Heart left ventricle (tissue), 16 donors: ENCODE data around the gene TMEM126B. TPM values are rescaled to one million over a fixed set of nuclear protein-coding genes. Genes with fewer than 3 reads are reported as not detected.
A peak's percentile ranks its signal among the peaks of the same experiment; 100 is the strongest.

ENCODE experiments used
- ATAC-seq, 4 donors: fragments of 200-7000 bp; cut with Tn5 transposase; one replicate each; pipeline ENCODE4 v1.9.1; 2020 to 2022; ENCODE audit warnings: moderate library complexity in 4 of 4, mild to moderate bottlenecking in 3 of 4, moderate number of reproducible peaks in 1 of 4
- DNase-seq, 5 donors: peaks; one replicate each; pipeline ENCODE4 v3.0.0-alpha.2; 2020
- H3K27ac ChIP-seq, 12 donors: fragments of 200-600 bp; sonication (generic) in 4 of 12; one replicate each; pipeline versions ENCODE4 v1.5.0 to v1.8.0; 2016 to 2022; ENCODE audit warnings: mild to moderate bottlenecking in 2 of 12
- H3K27me3 ChIP-seq, 9 donors: fragments of 200-600 bp; sonication (generic) in 2 of 9; one replicate each; pipeline versions ENCODE4 v1.5.1 to v1.8.0; 2016 to 2022; ENCODE audit warnings: mild to moderate bottlenecking in 3 of 9
- H3K36me3 ChIP-seq, 9 donors: fragments of 200-600 bp; sonication (generic) in 2 of 9; one replicate each; pipeline versions ENCODE4 v1.5.0 to v1.8.0; 2018 to 2022; ENCODE audit warnings: mild to moderate bottlenecking in 2 of 9
- H3K4me1 ChIP-seq, 12 donors: fragments of 200-600 bp; sonication (generic) in 4 of 12; one replicate each; pipeline versions ENCODE4 v1.5.0 to v1.8.0; 2016 to 2022; ENCODE audit warnings: mild to moderate bottlenecking in 3 of 12
- H3K4me3 ChIP-seq, 12 donors: fragments of 200-600 bp; sonication (generic) in 4 of 12; one replicate each; pipeline versions ENCODE4 v1.5.0 to v1.8.0; 2017 to 2022; ENCODE audit warnings: mild to moderate bottlenecking in 9 of 12, moderate library complexity in 4 of 12
- H3K9me3 ChIP-seq, 12 donors: fragments of 200-600 bp; sonication (generic) in 4 of 12; one replicate each; pipeline versions ENCODE4 v1.5.0 to v1.8.0; 2016 to 2022; ENCODE audit warnings: mild to moderate bottlenecking in 1 of 12
- POLR2A ChIP-seq, 2 donors: fragments of 450-650 bp; IDR thresholded peaks; one replicate each; pipeline ENCODE4 v1.6.1; 2017; ENCODE audit warnings: antibody characterized with exemption in 2 of 2, mild to moderate bottlenecking in 2 of 2, moderate library complexity in 2 of 2
- WGBS, 4 donors: extraction: QIAGEN DNeasy Blood & Tissue Kit in 2 of 4; methylation state at CpG; one replicate each; pipeline versions ENCODE4 v1.1.5 to v1.1.7; 2013 to 2018; 5-methylcytosine and 5-hydroxymethylcytosine counted together
- intact Hi-C, 10 donors: fragments of 100-400 bp; cut with DNase I; formaldehyde crosslinking; loops; one replicate each; pipeline versions ENCODE4 v1.11.1 to v1.14.2; 2022
- polyA plus RNA-seq, 2 donors: library from polyadenylated mRNA; stranded (reverse); fragments of 200-250 nt; gene quantifications; one replicate each; pipeline ENCODE4 v1.2.3, GENCODE V29; 2013
- total RNA-seq, 9 donors: library from RNA; depleted of rRNA in 2 of 9; stranded (reverse); fragments of >200 nt in 2 of 9; fragmentation: NEBNext Ultra II Directional in 3 of 9; extraction: Animal tissue kit (Norgen Biotek cat#: 25700) in 3 of 9; gene quantifications; one replicate each; pipeline versions ENCODE4 v1.1.0 to v1.2.4, GENCODE V29; 2016 to 2023
- TF ChIP-seq, protein P1 (sequence below), 12 donors: fragments of 200-600 bp; sonication (generic) in 4 of 12; IDR thresholded peaks; one replicate each; pipeline versions ENCODE4 v1.5.0 to v1.8.0; 2018 to 2022; ENCODE audit warnings: antibody characterized with exemption in 12 of 12, mild to moderate bottlenecking in 5 of 12
- donor health status: ischemic (EF 13 %, LVEDD 7.1; RV severe dilation, severe dysfunction).
- donor health status: healthy with polysubstance abuse.
- donor health status: DM: no; HTN: yes; CAD: no.
- donor health status: DM: no; HTN: no; CAD: no.
- donor health status: ischemic (EF 25% LVEDD 6.9; RV normal size, moderate dysfunction).
- donor health status: ischemic (EF 25% LVEDD 5.7; RV mildly dilated, moderate dysfunction).
- donor health status: healthy.
- donor health status: DM: yes; HTN: yes; CAD: no.
- donor health status: ischemic (EF 35%, LVEDD 5.7; RV mildly dilated, moderate dysfunction).
- donor health status: nonischemic (EF 11% LVEDD 7.7; RV severe dilation, severe dysfunction).
- donor health status: DM: yes; HTN: yes; CAD: no.
- donor health status: PGD.
- donor health status: ischemic (EF 29% LVEDD 5.4; RV normal size, mild dysfunction).
- donor health status: nonischemic (EF 23%, LVEDD 6.1; RV moderate dilation, normal function).

Gene TMEM126B
- total and polyA plus RNA-seq, 11 donors: 42.7 to 129 (median 52.4) TPM

DNA sequence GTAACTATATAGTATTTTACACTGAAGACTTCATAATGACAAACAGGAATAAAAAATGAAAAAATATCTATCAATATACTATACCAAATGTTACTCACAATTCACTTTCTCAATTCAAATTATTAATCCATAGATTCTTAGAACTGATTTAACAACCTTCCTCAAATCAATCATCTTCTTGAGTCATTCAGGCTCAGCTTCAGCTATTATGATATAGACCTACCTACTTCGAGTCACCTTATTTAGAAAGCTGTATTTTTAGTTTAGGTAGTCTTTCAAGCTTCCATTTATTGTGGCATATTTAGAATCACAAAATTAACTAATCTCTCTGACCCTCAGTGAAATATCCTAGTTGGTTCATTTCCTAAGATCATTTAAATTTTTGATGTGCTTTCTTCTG, 28.4 kb downstream of the TMEM126B start:
- WGBS, 4 donors: 81 to 88% (median 86%) methylated on average over 1 of the region's 1 CpG
- no peak overlapping the region for H3K4me3 ChIP-seq
- peaks cover 0 to 96% (median 75%) of the 10 kb centered on the region in 9 donors for H3K36me3 ChIP-seq
- DNase-seq (no peak), ATAC-seq (no peak)
- H3K27me3 ChIP-seq: no peaks in the 10 kb centered on the region
- H3K9me3 ChIP-seq: no peaks in the 10 kb centered on the region
- H3K27ac ChIP-seq: no peak overlapping the region
- TF ChIP-seq POLR2A (IDR thresholded peaks at IDR 0.05): no peak
- TF ChIP-seq, protein P1, sequence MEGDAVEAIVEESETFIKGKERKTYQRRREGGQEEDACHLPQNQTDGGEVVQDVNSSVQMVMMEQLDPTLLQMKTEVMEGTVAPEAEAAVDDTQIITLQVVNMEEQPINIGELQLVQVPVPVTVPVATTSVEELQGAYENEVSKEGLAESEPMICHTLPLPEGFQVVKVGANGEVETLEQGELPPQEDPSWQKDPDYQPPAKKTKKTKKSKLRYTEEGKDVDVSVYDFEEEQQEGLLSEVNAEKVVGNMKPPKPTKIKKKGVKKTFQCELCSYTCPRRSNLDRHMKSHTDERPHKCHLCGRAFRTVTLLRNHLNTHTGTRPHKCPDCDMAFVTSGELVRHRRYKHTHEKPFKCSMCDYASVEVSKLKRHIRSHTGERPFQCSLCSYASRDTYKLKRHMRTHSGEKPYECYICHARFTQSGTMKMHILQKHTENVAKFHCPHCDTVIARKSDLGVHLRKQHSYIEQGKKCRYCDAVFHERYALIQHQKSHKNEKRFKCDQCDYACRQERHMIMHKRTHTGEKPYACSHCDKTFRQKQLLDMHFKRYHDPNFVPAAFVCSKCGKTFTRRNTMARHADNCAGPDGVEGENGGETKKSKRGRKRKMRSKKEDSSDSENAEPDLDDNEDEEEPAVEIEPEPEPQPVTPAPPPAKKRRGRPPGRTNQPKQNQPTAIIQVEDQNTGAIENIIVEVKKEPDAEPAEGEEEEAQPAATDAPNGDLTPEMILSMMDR (IDR thresholded peaks at IDR 0.05): no peak
- intact Hi-C loops: no loop called here
- peaks cover 0 to 51% (median 43%) of the 10 kb centered on the region in 12 donors for H3K4me1 ChIP-seq

DNA sequence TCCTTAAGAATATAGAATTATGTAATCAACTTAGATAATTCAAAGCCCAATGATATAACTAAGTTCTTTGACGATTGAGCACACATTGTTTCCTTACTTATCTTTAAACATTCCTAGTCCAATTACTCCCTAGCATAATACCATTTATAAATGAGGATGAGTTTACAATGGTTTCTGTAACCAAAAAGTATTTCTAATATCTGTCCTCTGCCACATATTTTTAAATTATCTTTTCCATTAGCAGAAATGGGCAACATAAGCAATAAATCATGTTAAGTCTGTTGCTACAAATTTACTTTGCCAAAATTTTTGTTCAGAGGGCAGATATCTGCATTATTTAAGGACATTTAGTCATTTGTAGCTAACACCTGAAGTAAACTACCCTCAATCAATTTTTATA, 29.8 kb downstream of the TMEM126B start:
- no peak for ATAC-seq
- DNase-seq: no peak
- H3K4me3 ChIP-seq: no peak overlapping the region
- H3K36me3 ChIP-seq: peaks cover 0 to 98% (median 85%) of the 10 kb centered on the region in 9 donors
- intact Hi-C loops: no loop called here
- no peaks in the 10 kb centered on the region for H3K27me3 ChIP-seq
- 20 to 29% (median 24%) methylated on average over 1 of the region's 1 CpG for WGBS, 4 donors
- no peaks in the 10 kb centered on the region for H3K9me3 ChIP-seq
- H3K27ac ChIP-seq: no peak overlapping the region
- TF ChIP-seq POLR2A (IDR thresholded peaks at IDR 0.05): no peak
- TF ChIP-seq, protein P1 (IDR thresholded peaks at IDR 0.05): no peak
- H3K4me1 ChIP-seq: peaks cover 0 to 61% (median 56%) of the 10 kb centered on the region in 12 donors

DNA sequence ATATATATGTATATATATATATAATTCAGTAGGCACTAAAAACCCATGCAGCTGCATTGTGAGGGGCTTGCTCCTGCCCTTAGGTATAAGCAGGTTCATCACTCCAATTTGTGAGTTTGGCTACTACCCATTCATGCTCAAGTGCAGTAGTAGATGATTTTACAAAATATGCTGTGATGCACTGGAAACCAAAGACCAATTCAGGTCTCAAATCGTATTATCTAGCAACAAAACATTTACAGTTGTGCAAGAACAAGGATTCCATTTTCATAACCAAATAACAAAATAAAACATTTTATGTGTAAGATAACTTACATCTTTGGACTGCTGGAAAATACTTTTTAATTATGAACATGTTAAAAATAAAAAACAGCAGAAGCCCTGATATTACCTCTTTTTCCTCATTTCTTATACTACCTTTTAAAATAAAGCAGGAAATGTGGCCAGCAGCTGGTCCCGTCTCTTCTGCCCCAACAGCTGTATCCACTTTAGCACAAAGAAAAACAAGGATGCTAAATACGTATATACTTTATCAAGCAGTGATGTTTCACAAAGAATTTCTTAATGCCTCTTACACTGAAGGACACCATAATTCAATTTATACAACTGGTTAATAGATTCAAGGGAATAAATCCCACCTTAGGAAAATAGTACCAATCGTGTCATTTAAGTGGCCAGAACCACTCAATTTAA, 33.7 kb downstream of the TMEM126B start:
- peaks cover 0 to 66% (median 59%) of the 10 kb centered on the region in 12 donors for H3K4me1 ChIP-seq
- 5 to 10% (median 8%) methylated on average over 4 of the region's 4 CpGs for WGBS, 4 donors

More for the DNA sequence above, 33.7 kb downstream of the TMEM126B start:
- H3K27me3 ChIP-seq: no peaks in the 10 kb centered on the region
- peak overlapping the region; percentile 71 to 94 (median 88) for H3K4me3 ChIP-seq
- peaks cover 0 to 62% (median 47%) of the 10 kb centered on the region in 9 donors for H3K36me3 ChIP-seq
- H3K27ac ChIP-seq: peak overlapping the region in 1 of 12 donors; percentile 96
- DNase-seq (no peak), ATAC-seq (no peak)
- TF ChIP-seq, protein P1 (IDR thresholded peaks at IDR 0.05): no peak
- TF ChIP-seq POLR2A (IDR thresholded peaks at IDR 0.05): no peak
- H3K9me3 ChIP-seq: no peaks in the 10 kb centered on the region
- intact Hi-C loops: loop anchor here in 8 of 10 donors (2.0 to 10.0 kb wide), 3 partner anchors 13 to 67 kb away; partner anchors contain the start of genes DLG2 (in 6 of the 8) and TMEM126B (in 6 of the 8)
